ENCODE measurements around the gene NFYA.

- no peak for TF ChIP-seq CTCF (IDR thresholded peaks at IDR 0.05; ENCODE audit: low read depth, low read length, poor library complexity, severe bottlenecking)
- no peak for TF ChIP-seq EZH2phosphoT487 (IDR thresholded peaks at IDR 0.05; ENCODE audit: borderline replicate concordance, low read length)
These were observed 46.7 kb downstream of the NFYA start for GRCh38 chr6:41119508-41119907.
